Measurements from ENCODE around the gene CTNNBL1.

DNA sequence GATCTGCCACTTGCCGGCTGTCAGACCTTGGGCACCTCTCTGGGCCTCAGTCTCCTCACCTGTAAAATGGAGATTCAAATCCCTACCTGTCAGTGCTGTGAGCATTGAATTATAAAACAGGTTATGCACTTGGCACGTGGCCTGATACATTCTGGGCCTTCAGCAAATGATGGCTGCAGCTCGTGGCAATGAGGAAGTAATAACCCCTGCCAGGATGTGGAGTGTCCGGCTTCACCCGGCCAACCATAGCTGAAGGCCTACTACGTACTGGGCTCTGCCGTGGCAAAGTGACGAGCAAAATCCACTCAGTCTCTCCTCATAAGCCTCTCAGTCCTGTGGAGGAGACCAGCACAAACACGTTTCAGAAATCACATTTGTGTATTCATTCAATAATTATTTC is 198.2 kb downstream of the CTNNBL1 start:
- TF ChIP-seq YY1 (IDR thresholded peaks at IDR 0.05; ENCODE audit: insufficient read depth, insufficient read length): no peak
- TF ChIP-seq ZNF274 (IDR thresholded peaks at IDR 0.05; ENCODE audit: low read depth, low read length): no peak

Measured in NT2/D1 (cell line).